OCI-LY7 (cell line): ENCODE data around the gene ZFAND4. TPM values are rescaled to one million over a fixed set of nuclear protein-coding genes. Genes with fewer than 3 reads are reported as not detected.

Source experiments
- BruUV-seq: library from RNA; stranded (reverse); fragments of 400-500 nt; replicated peaks from 2 replicates; lab custom pipeline; 2021; lab: Mats Ljungman, UMichigan
- CTCF ChIA-PET: fragments of 300-600 bp; sonication (Branson Sonifier 250); formaldehyde crosslinking; loops from one replicate; lab custom pipeline; 2022; ENCODE audit warnings: antibody characterized with exemption; ENCODE audit not compliant: unreplicated experiment; lab: Charles Lee
- POLR2A ChIA-PET: fragments of 300-600 bp; sonication (Branson Sonifier 250); formaldehyde crosslinking; loops from one replicate; lab custom pipeline; 2022; ENCODE audit warnings: antibody characterized with exemption; lab: Charles Lee
- DNase-seq: peaks from one replicate; pipeline ENCODE4 v3.0.0-alpha.2; 2015; ENCODE audit warnings: low spot score
- H2AFZ ChIP-seq: fragments of 200-600 bp; sonication (generic), shearing (Covaris generic); 2 replicates; pipeline ENCODE4 v1.6.1; 2014; ENCODE audit warnings: mild to moderate bottlenecking, antibody characterized with exemption, low read length, moderate library complexity
- H3K27ac ChIP-seq: fragments of 200-600 bp; sonication (generic); 2 replicates; pipeline ENCODE4 v1.5.1; 2014; ENCODE audit warnings: mixed run types, low read depth, mild to moderate bottlenecking, moderate library complexity, low read length, inconsistent platforms; ENCODE audit not compliant: poor library complexity, severe bottlenecking
- H3K36me3 ChIP-seq: fragments of 200-600 bp; sonication (generic); 2 replicates; pipeline ENCODE4 v1.6.1; 2014; ENCODE audit warnings: mild to moderate bottlenecking, antibody characterized with exemption, low read length, moderate library complexity, mixed read lengths; ENCODE audit not compliant: insufficient read depth
- H3K4me1 ChIP-seq: fragments of 200-600 bp; sonication (generic); 2 replicates; pipeline ENCODE4 v1.5.1; 2014; ENCODE audit warnings: mild to moderate bottlenecking, low read length; ENCODE audit not compliant: insufficient read depth, poor library complexity, severe bottlenecking
- H3K4me2 ChIP-seq: fragments of 200-600 bp; sonication (generic); 2 replicates; pipeline ENCODE4 v1.6.1; 2014; ENCODE audit warnings: mild to moderate bottlenecking, low read length
- H3K4me3 ChIP-seq: fragments of 200-600 bp; sonication (generic); 2 replicates; pipeline ENCODE4 v1.5.1; 2014; ENCODE audit warnings: mild to moderate bottlenecking, low read depth, low read length; ENCODE audit not compliant: poor library complexity, severe bottlenecking
- H3K79me2 ChIP-seq: fragments of 200-600 bp; sonication (generic); 2 replicates; pipeline ENCODE4 v1.6.1; 2016; ENCODE audit warnings: low read depth, mild to moderate bottlenecking, low read length, moderate library complexity, mixed read lengths; ENCODE audit not compliant: insufficient read depth
- H3K9me2 ChIP-seq: fragments of 200-600 bp; sonication (generic); 2 replicates; pipeline ENCODE4 v1.6.1; 2016; ENCODE audit warnings: mild to moderate bottlenecking, low read length, mixed read lengths; ENCODE audit not compliant: insufficient read depth
- H3K9me3 ChIP-seq: fragments of 200-600 bp; sonication (generic); 2 replicates; pipeline ENCODE4 v1.6.1; 2014; ENCODE audit warnings: mild to moderate bottlenecking, mixed run types, low read length, mixed read lengths
- H4K20me1 ChIP-seq: fragments of 200-600 bp; sonication (generic); 2 replicates; pipeline ENCODE4 v1.6.1; 2014; ENCODE audit warnings: mild to moderate bottlenecking, antibody characterized with exemption, low read length, moderate library complexity, mixed read lengths; ENCODE audit not compliant: insufficient read depth
- CTCF ChIP-seq: fragments of 200-600 bp; sonication (generic); conservative IDR thresholded peaks from 2 replicates; pipeline ENCODE4 v1.5.1; 2014; ENCODE audit warnings: mild to moderate bottlenecking, antibody characterized with exemption, low read length, moderate library complexity, mixed read lengths
- EZH2phosphoT487 ChIP-seq: fragments of 200-600 bp; sonication (generic); IDR thresholded peaks from 2 replicates; pipeline ENCODE4 v1.6.1; 2018; ENCODE audit warnings: low read depth, borderline replicate concordance, mild to moderate bottlenecking, mixed run types, antibody characterized with exemption, low read length, moderate library complexity, mixed read lengths
- intact Hi-C: fragments of 100-400 bp; cut with micrococcal nuclease; formaldehyde crosslinking; loops from one replicate; pipeline ENCODE4 v1.10.0; 2022; ENCODE audit not compliant: unreplicated experiment
- total RNA-seq, 2 experiments: library from RNA; depleted of rRNA in 1 of 2; stranded (reverse); fragments of >200 nt in 1 of 2; shearing (Covaris generic) in 1 of 2; gene quantifications; 2 replicates each; pipeline ENCODE4 v1.2.3, GENCODE V29; 2014 to 2022

ZFAND4 gene
- total RNA-seq, 2 experiments from 2014 or later = 18.6 to 35.8 TPM

DNA sequence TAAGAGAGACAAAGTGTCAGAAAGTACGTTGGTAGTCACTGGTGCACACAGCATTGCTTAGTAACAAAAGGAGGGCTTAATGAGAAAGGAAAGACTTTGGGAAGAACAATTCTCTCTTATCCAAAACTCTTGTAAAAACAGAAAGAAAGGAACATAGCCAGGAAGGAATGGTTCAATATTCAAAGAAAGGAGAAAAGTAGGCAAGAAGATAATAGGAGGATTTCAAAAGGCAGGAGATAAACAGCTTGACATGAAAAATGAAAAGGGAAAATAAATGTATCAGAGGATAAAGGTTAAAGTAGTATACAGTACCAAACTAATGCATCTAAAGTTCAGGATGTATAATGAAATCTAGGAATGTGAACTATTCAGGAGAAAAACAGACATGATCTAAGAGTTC, 20.1 kb downstream of the ZFAND4 start:
- Histone ChIP-seq H3K79me2 (peaks cover 60% of the 10 kb centered on the region), H3K4me2 (peak overlapping the region; percentile 76), H3K36me3 (peaks cover 44% of the 10 kb centered on the region), H3K9me3 (peaks cover 5% of the 10 kb centered on the region; the same call in 1 of the 2 replicates), H3K27ac (peak overlapping the region; percentile 83), H3K9me2 (no peaks in the 10 kb centered on the region), H3K4me3 (peak overlapping the region; percentile 51), H4K20me1 (no peaks in the 10 kb centered on the region), H3K4me1 (peaks cover 58% of the 10 kb centered on the region), H2AFZ (no peak overlapping the region; the same call in 1 of the 2 replicates)
- POLR2A ChIA-PET = interaction anchor here (1.4 to 2.6 kb wide), 2 partner anchors 13 to 190 kb away, joined by 4 to 8 read pairs; no protein-coding TSS in a partner anchor
- no peak for DNase-seq
- intact Hi-C loops = loop anchor here (5.0 kb wide), 1 partner anchor 280 kb away; the partner anchor contains the start of gene ALOX5
- BruUV-seq = no TSS peak
- CTCF ChIA-PET = interaction anchor here (0.9 kb wide), 1 partner anchor 191 kb away, joined by 3 read pairs; no protein-coding TSS in a partner anchor
- TF ChIP-seq EZH2phosphoT487 = no peak
- TF ChIP-seq CTCF = no peak

- Histone ChIP-seq H3K9me2 (no peaks in the 10 kb centered on the region), H3K9me3 (no peaks in the 10 kb centered on the region), H3K27ac (no peak overlapping the region), H3K4me2 (no peak overlapping the region), H3K36me3 (peaks cover 56% of the 10 kb centered on the region), H3K4me3 (no peak overlapping the region), H3K79me2 (peaks cover 32% of the 10 kb centered on the region), H2AFZ (no peak overlapping the region), H4K20me1 (no peaks in the 10 kb centered on the region), H3K4me1 (peaks cover 33% of the 10 kb centered on the region)
- DNase-seq = no peak
- ChIA-PET POLR2A (interaction anchor here (1.0 kb wide), 1 partner anchor 9 kb away, joined by 5 read pairs; no protein-coding TSS in a partner anchor), CTCF (no interaction called here)
- TF ChIP-seq EZH2phosphoT487 (no peak), CTCF (no peak)
- intact Hi-C loops = no loop called here
- BruUV-seq = no TSS peak
Observed at GRCh38 chr10:45649296-45649695, 23.3 kb downstream of the ZFAND4 start.

DNA sequence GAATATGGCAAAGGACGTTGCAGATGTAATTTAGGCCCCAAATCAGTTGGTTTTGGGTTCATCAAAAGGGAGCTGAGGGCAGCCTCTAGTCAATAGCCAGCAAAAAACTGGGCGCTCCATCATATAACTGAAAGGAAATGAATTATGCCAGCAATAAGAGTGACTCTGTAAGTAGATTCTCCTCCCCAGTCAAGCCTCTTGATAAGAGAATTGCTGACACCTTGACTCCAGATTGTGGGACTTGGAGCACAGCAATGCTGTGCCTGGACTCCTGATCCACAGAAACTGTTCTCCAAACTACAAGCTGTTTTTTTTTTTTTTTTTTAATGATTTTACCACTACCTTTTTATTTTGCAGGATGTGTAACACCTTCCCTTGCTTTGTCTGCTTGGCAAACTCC, 25.5 kb downstream of the ZFAND4 start:
- no peak for DNase-seq
- no peak overlapping the region for H3K4me2 ChIP-seq
- H3K36me3 ChIP-seq = peaks cover 62% of the 10 kb centered on the region
- H3K4me3 ChIP-seq = no peak overlapping the region
- H3K4me1 ChIP-seq = peaks cover 11% of the 10 kb centered on the region
- intact Hi-C loops = no loop called here
- H4K20me1 ChIP-seq = no peaks in the 10 kb centered on the region
- BruUV-seq = no TSS peak
- no peak overlapping the region for H2AFZ ChIP-seq
- no peaks in the 10 kb centered on the region for H3K9me2 ChIP-seq
- TF ChIP-seq EZH2phosphoT487 (no peak), CTCF (no peak)
- no peaks in the 10 kb centered on the region for H3K9me3 ChIP-seq
- peaks cover 13% of the 10 kb centered on the region for H3K79me2 ChIP-seq
- no peak overlapping the region for H3K27ac ChIP-seq
- CTCF ChIA-PET = no interaction called here
- POLR2A ChIA-PET = interaction anchor here (0.6 to 1.9 kb wide), 3 partner anchors 10 to 19 kb away, joined by 3 to 5 read pairs (median 3); no protein-coding TSS in a partner anchor
